Activated CD4-positive, alpha-beta T cell treated with anti-CD3 and anti-CD28 coated beads, Interleukin-2, Interleukin-6, amounts not matched to agents 100 ng/mL and 50 ng/mL, durations not matched to agents 16 hours and 8 hours (primary cell): Measurements from ENCODE around the gene CARS1.

Experiments
- DNase-seq: peaks from one replicate; pipeline ENCODE4 v3.0.0-alpha.2; 2020

The CARS1 gene

DNA sequence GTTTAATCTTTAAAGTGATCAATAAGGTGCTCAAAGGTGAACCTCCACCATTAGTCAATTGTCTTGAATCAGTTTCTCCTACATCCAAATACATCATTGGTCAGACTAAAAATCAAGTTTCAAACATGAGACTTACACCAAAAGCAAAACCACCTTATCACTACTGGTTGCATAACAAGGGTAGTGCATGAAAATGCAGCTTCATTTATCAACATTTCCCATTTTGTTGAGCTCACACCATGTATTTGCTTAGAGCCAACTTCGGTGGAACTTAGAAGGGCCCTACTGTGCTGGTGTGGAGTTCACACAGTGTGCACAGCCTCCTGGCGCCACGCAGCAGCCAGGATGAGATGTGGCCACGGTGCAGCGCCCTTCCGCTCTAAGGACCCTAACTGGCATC, 104.9 kb downstream of the CARS1 start:
- no peak for DNase-seq

DNA sequence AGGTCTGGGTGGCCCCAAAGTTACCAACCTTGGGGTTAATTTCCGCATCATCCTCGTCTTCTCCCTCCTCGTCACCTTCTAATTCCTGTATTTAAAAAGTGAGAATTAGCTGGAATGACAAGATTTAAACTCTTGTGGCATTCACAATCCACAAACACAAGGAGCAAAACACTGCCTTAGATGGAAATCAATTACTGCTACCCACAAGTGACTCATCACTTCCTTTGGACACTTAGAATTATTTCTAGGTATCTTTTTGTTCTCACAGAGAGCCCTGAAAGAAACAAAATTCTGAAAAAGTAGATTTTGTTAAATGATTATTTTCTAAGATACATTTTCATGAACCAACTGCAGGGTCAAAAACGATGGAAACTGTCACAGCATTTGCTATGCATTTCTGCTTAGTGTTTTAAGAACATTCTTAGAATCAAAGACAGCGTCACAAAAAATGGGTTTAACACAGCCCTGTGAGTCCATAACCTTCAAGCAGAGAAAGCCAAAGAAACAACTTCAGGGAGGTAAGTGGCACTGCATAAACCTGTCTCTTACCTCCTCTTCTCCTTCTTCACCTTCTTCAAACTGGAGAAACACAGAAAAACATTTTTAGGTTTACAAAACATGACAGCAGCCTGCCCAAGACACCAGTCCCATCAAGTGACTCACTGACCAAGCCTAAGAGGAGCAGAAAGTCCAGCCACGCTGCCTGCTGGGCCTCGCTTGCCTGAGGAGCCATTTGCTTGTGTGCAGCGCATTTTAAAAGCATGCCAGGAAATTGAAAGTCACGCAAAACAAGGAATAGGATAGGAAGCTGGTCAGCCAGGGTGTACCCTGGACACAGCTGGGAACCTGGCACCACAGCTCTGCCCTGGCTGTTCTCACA, 105.8 kb downstream of the CARS1 start:
- no peak for DNase-seq
